Hematopoietic multipotent progenitor cell treated with erythropoietin and hydrocortisone succinate and interleukin-3 and kit ligand, for 8 days (in vitro differentiated cells): ENCODE measurements around the gene EPN2.
A peak's percentile ranks its signal among the peaks of the same experiment; 100 is the strongest.

Experiments used
- DNase-seq: peaks from one replicate; pipeline ENCODE4 v3.0.0-alpha.2; 2015

Gene EPN2

GRCh38 chr17:19332371-19333131, 95.4 kb downstream of the EPN2 start:
- DNase-seq: no peak

GRCh38 chr17:19333132-19333440, 95.9 kb downstream of the EPN2 start:
- DNase-seq: no peak

DNA sequence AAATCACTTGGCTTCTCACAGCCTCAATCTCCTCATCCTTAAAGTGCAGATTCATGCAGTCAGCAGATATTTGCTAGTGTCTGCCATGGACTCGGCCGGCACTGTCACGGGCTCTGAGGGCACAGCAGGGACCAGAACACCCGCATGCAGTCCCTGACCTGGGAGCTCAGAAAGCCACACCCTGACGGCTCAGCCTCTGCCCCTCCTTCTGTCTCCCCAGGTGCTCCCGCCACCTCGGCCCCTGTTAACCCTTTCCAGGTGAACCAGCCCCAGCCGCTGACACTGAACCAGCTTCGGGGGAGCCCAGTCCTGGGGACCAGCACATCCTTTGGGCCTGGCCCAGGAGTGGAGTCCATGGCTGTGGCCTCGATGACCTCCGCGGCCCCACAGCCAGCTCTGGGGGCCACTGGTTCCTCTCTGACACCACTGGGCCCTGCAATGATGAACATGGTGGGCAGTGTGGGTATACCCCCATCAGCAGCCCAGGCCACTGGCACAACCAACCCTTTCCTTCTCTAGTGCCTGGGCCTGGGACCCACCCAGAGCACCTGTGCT, 96.6 kb downstream of the EPN2 start:
- no peak for DNase-seq

DNA sequence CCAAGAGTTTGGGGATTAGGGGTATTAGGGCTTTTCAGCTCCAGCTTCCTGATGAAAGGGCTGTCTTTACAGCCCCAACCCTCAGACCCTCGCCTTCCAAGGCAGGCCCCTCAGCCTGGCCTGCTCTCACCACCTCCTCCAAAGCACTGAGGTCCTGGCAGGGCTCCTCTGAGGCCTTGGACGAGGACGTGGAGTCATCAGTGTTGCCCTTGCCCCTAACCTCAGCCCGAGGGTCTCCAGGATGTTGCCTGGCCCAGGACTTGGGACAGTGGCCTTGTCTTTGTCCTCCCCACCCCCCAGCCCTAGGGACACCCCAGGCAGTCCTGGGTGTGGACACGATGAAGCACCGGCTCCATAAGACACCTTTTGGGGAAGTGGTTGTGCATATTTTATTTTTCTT, 97.2 kb downstream of the EPN2 start:
- no peak for DNase-seq

DNA sequence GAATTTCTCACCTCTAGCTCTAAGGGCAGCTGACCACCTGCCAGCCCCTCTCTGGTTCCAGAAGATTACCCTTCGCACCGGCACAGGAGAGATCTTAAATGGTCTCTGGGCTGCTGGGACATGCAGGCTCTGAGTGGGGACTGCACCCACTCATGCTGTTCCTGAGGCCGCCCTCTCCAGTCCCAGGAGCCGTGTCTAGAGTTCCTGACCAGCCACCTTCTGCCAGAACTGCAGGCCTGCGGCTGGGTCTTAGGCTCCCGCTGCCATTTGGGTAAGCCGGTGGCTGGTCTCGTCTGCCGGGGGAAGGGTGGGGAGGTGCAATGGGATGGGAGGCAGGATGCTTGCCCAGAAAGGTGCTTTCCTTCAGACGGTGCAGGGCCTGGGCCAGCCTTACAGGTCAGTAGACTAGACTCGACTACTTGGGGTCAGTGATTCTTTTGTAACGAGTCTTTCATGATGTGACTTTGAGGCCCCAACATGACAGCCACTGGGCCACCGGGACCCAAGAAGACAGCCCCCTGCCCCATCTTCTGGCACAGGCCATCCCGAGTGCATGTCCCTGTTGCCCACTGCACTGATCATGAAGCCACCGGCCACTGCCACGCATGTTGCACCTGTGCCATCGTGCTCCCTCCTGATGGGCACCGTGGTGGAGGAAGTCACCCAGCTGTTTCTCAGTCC, 98.9 kb downstream of the EPN2 start:
- DNase-seq: no peak

- DNase-seq: no peak
Measured at GRCh38 chr17:19336938-19337711, 100.0 kb downstream of the EPN2 start.

- no peak for DNase-seq
Measured at GRCh38 chr17:19337712-19338023, 100.5 kb downstream of the EPN2 start.

DNA sequence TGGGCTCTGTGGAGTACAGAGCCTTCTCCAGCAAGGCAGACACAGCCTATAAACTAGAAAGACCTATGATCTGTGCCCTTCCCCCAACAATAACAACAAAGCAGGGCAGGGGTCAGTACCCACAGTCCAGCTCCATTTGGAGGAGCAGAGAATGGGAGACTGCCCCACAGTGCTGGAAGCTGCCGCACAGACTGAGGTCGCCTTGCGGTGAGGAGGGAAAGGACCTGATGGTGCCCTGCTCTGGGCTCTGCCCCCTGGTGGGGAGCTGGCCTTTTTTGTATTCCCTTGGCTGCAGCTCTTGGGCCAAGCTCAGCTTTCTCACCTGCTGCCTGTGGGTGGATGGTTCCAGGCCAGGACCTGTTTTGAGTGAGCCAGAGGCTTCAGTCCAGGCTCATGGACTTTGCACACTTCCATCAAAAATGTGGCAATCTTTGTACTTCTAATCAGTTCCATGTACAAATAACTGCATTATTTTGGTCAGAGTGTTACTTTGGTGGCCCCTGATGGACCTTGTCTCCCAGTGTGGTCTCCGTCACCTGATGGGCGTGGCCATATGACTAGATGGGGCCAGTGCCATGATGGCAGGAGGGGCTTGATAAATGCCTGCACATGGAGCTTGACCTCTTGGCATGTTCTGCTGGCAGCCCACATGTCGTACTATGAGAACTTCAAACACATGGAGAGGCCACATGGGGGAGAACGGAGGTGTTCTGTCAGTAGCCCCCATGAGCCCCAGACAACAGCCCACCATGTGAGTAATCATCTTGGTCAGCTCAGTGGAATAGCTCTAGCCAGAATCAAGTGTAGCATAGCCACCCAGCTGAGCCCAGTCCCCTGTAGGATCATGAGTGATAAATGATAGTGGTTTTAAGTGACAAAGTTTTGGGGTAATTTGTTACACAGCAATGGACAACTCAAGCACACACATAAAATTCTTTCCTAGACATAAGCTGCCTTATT, 101.1 kb downstream of the EPN2 start:
- peak; percentile 80 for DNase-seq

- no peak for DNase-seq
Measured at GRCh38 chr17:19339341-19339815, 102.2 kb downstream of the EPN2 start.

- no peak for DNase-seq
Measured at GRCh38 chr17:19341211-19341631, 104.1 kb downstream of the EPN2 start.

DNA sequence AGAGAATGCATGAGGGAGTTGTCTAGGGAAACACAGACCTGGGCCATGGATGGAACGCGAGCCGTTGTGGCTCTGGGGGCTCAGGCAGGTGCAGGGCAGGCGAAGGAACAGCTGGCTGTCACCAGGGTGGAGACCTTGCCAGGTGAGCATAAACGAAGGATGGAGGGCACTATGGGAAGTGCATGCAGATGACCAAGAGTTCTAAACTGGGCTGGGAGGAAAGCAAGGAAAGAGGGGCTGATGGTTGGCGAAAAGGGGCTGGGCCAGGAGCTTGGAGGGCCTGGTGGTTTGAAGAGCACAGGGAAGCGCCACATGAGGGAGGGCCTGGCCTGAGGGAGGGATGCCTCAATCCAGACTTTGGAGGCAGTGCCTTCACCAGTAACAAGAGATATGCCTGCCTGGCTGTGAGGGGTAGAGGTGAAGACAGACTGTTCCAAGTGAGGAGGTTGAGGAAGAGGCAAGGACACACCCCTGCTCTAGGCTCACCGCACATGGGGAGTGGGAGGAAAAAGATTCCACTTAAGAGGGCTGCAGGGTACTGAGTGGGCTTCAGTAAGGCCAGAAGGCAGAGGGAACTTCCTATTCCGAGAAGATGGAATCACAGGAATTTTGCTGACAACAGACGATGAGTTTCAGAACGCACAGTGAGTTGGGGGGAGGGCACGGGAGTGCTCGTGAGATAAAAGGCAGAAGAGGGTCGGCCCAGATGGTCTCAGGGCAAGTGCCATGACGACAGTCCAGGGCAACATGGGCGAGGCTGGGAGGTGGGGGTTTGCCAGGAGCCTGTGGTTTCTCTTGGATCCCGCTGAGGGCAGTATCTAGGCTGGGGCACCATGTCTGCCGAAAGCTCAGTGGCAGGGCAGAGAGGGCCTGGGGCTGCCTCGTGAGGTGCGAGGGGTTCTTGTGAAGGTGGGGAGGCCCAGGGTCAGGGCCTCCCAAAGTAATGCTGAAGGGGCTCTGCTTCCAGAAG, 104.8 kb downstream of the EPN2 start:
- DNase-seq: peak; percentile 61

GRCh38 chr17:19342611-19343255, 105.6 kb downstream of the EPN2 start:
- no peak for DNase-seq

GRCh38 chr17:19343256-19343630, 106.1 kb downstream of the EPN2 start:
- peak; percentile 62 for DNase-seq

DNA sequence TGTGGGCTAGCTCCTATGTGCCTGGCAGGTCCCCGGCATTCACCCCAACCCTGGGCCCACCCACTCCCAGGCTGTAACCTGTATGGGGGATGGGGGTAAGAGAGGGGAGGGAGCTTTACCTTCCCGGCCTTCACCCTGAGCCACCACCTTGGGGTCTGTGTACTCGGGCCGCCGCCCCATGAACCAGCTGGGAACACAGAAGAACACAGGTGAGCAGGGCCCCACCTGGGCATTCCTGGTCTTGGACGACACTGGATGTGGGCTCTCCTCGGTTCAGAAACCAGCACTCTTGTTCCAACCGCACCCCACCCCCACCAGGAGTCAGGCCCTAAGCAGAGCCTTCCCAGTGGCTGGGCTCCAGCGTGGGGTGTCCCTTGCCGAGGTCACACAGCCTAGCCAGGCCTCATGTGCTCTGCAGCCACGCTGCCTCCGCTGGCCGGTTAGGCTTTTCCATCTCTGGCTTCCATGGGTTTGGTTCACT, 106.5 kb downstream of the EPN2 start:
- no peak for DNase-seq

DNA sequence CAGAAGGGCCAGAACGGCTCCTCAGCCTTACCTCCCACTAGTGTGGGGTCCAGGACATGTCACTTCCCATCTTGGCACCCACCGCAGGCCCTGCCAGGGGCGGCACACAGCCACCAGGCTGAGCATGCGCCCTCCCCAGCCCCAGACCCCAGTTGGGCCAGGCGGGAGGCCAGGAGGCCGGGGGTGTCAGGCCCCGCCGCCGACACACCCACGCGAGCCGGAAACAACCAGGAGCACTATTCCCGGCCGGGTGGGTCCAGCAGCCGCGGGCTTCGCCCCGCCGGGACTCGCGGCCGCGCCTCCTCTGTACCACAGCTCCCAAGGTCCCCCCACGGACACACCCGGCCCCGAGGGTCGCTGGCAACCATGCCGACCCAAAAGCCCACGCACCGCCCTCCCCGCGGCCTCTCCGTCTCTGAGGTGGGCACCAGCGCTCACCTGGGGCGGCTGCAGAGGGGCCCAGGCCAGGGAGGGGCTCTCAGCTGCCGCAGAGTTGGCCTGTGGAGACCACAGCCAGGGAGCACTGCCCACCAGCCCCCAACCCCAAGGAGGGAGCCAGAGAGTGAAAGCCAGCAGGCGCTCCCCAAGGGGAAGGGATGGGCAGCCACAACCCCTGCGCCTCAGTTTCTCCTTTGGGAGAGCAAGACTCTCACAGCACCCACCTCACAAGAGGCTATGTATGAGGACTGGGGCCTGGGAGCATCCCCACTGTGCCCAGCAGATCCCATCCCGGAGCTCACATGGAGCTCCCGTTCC, 107.3 kb downstream of the EPN2 start:
- DNase-seq: no peak

- no peak for DNase-seq
Measured at GRCh38 chr17:19345067-19345460, 107.9 kb downstream of the EPN2 start.

- DNase-seq: no peak
Measured at GRCh38 chr17:19345486-19346350, 108.6 kb downstream of the EPN2 start.

GRCh38 chr17:19346351-19347255, 109.4 kb downstream of the EPN2 start:
- DNase-seq: peak; percentile 50
